GM19467 (cell line): ENCODE results near the gene GRM5.
"Not testable (repeated sequence)": the region's sequence is repeated elsewhere in the genome, so short reads cannot be mapped to it uniquely, and the experiment has no call there.

Source experiments
- ATAC-seq: cut with Tn5 transposase; IDR thresholded peaks from one replicate; pipeline ENCODE4 v1.9.1; 2021; ENCODE audit warnings: mild to moderate bottlenecking, moderate library complexity; ENCODE audit not compliant: unreplicated experiment

GRM5 gene

GRCh38 chr11:88843766-88844426, 221.9 kb downstream of the GRM5 start:
- ATAC-seq, result not testable (repeated sequence)

- ATAC-seq, result not testable (repeated sequence)
Observed at GRCh38 chr11:88838139-88838538, 227.6 kb downstream of the GRM5 start.

GRCh38 chr11:88835709-88836108, 230.1 kb downstream of the GRM5 start:
- ATAC-seq, result not testable (repeated sequence)

- ATAC-seq, result no peak
Observed at GRCh38 chr11:88831303-88831890, 234.4 kb downstream of the GRM5 start.

- no peak for ATAC-seq
Observed at GRCh38 chr11:88827018-88827676, 238.6 kb downstream of the GRM5 start.

GRCh38 chr11:88819616-88820015, 246.2 kb downstream of the GRM5 start:
- ATAC-seq, result no peak

- ATAC-seq, result no peak
Observed at GRCh38 chr11:88818978-88819377, 246.8 kb downstream of the GRM5 start.

- ATAC-seq, result no peak
Observed at GRCh38 chr11:88815505-88815904, 250.3 kb downstream of the GRM5 start.

- peak; percentile 40 for ATAC-seq
Observed at GRCh38 chr11:88814076-88814475, 251.7 kb downstream of the GRM5 start.

GRCh38 chr11:88813233-88813915, 252.4 kb downstream of the GRM5 start:
- ATAC-seq, result peak; percentile 84

GRCh38 chr11:88810420-88811097, 255.2 kb downstream of the GRM5 start:
- ATAC-seq, result no peak

GRCh38 chr11:88809126-88809525, 256.7 kb downstream of the GRM5 start:
- ATAC-seq, result no peak

- ATAC-seq, result no peak
Observed at GRCh38 chr11:88807349-88807748, 258.4 kb downstream of the GRM5 start.

- no peak for ATAC-seq
Observed at GRCh38 chr11:88806410-88806809, 259.4 kb downstream of the GRM5 start.

- ATAC-seq, result no peak
Observed at GRCh38 chr11:88801484-88802123, 264.2 kb downstream of the GRM5 start.

- ATAC-seq, result no peak
Observed at GRCh38 chr11:88799771-88800500, 265.8 kb downstream of the GRM5 start.

- no peak for ATAC-seq
Observed at GRCh38 chr11:88790182-88790581, 275.6 kb downstream of the GRM5 start.

GRCh38 chr11:88779577-88779976, 286.2 kb downstream of the GRM5 start:
- no peak for ATAC-seq

GRCh38 chr11:88770475-88771079, 295.2 kb downstream of the GRM5 start:
- ATAC-seq, result no peak

GRCh38 chr11:88744140-88744539, 321.6 kb downstream of the GRM5 start:
- no peak for ATAC-seq
